H1 (cell line): ENCODE measurements around the gene CUBN. TPM values are rescaled to one million over a fixed set of nuclear protein-coding genes. Genes with fewer than 3 reads are reported as not detected.

Source experiments
- CTCF ChIA-PET: fragments of 300-600 bp; sonication (Branson Sonifier 250); formaldehyde crosslinking; loops from one replicate; lab custom pipeline; 2021; ENCODE audit not compliant: partially characterized antibody; lab: Charles Lee
- POLR2A ChIA-PET: fragments of 300-600 bp; sonication (Branson Sonifier 250); formaldehyde crosslinking; loops from one replicate; lab custom pipeline; 2021; ENCODE audit warnings: inconsistent platforms; ENCODE audit not compliant: partially characterized antibody; lab: Charles Lee
- DNase-seq, 2 experiments: peaks; one replicate each; pipeline versions ENCODE4 v3.0.0 to v3.0.0-alpha.2; 2010 to 2022; ENCODE audit warnings: low spot score in 2 of 2, low read depth in 1 of 2, mixed read lengths in 1 of 2
- FAIRE-seq: peaks from 2 replicates; lab custom pipeline; 2011; peaks lifted over from hg19 to GRCh38; lab: Jason Lieb, UNC
- H2AFZ ChIP-seq: 2 replicates; pipeline ENCODE4 v1.8.1; 2012; ENCODE audit warnings: low read length, inconsistent platforms
- H2AK5ac ChIP-seq: 2 replicates; pipeline ENCODE4 v1.6.1; 2013; ENCODE audit warnings: low read depth, low read length
- H2BK120ac ChIP-seq: replicated peaks from 2 replicates; pipeline ENCODE3; 2013; ENCODE audit warnings: low read depth, low read length, inconsistent platforms
- H2BK12ac ChIP-seq: 2 replicates; pipeline ENCODE4 v1.6.1; 2013; ENCODE audit warnings: low read depth, low read length
- H2BK15ac ChIP-seq: 2 replicates; pipeline ENCODE4 v1.6.1; 2013; ENCODE audit warnings: low read length
- H2BK20ac ChIP-seq: 2 replicates; pipeline ENCODE4 v1.6.1; 2013; ENCODE audit warnings: low read length
- H2BK5ac ChIP-seq: 2 replicates; pipeline ENCODE4 v1.6.1; 2013; ENCODE audit warnings: low read depth, low read length
- H3K14ac ChIP-seq: 2 replicates; pipeline ENCODE4 v1.6.1; 2013; ENCODE audit warnings: inconsistent platforms; ENCODE audit not compliant: insufficient read length
- H3K18ac ChIP-seq: 2 replicates; pipeline ENCODE4 v1.6.1; 2013; ENCODE audit warnings: low read length; ENCODE audit errors: extremely low read depth
- H3K23ac ChIP-seq: 2 replicates; pipeline ENCODE4 v1.6.1; 2013; ENCODE audit warnings: inconsistent platforms; ENCODE audit not compliant: insufficient read length
- H3K23me2 ChIP-seq: 2 replicates; pipeline ENCODE4 v1.6.1; 2013; ENCODE audit warnings: low read depth, low read length
- H3K27ac ChIP-seq: 2 replicates; pipeline ENCODE4 v1.6.1; 2011; ENCODE audit warnings: low read depth, low read length, inconsistent platforms
- H3K27me3 ChIP-seq, 4 experiments: replicated peaks in 1 of 4; 1 replicate in 1 of 4; 2 replicates in 3 of 4; pipeline versions ENCODE4 v1.6.1 to v1.8.1; 2011 to 2013; ENCODE audit warnings: low read length in 3 of 4, mild to moderate bottlenecking in 3 of 4, inconsistent platforms in 2 of 4, mixed read lengths in 2 of 4, moderate library complexity in 1 of 4; ENCODE audit not compliant: control insufficient read depth in 3 of 4, insufficient read depth in 3 of 4; ENCODE audit errors: extremely low read depth in 1 of 4
- H3K36me3 ChIP-seq, 4 experiments: 2 replicates each; pipeline versions ENCODE4 v1.6.1 to v1.8.1; 2011 to 2013; ENCODE audit warnings: mild to moderate bottlenecking in 4 of 4, low read length in 3 of 4, moderate library complexity in 2 of 4, control low read depth in 1 of 4, inconsistent platforms in 1 of 4; ENCODE audit not compliant: insufficient read depth in 4 of 4, control insufficient read depth in 2 of 4
- H3K4ac ChIP-seq: replicated peaks from 2 replicates; pipeline ENCODE3; 2013; ENCODE audit warnings: low read length, low read depth, mixed read lengths, inconsistent platforms; ENCODE audit not compliant: insufficient read length
- H3K4me1 ChIP-seq, 4 experiments: replicated peaks in 1 of 4; 1 replicate in 1 of 4; 2 replicates in 3 of 4; pipeline versions ENCODE4 v1.6.1 to v1.8.1; 2011 to 2013; ENCODE audit warnings: low read length in 3 of 4, inconsistent platforms in 2 of 4, mixed read lengths in 1 of 4; ENCODE audit not compliant: insufficient read depth in 4 of 4, control insufficient read depth in 3 of 4
- H3K4me2 ChIP-seq, 2 experiments: 2 replicates each; pipeline versions ENCODE4 v1.6.1 to v1.8.1; 2011 to 2013; ENCODE audit warnings: low read depth in 2 of 2, low read length in 2 of 2, control low read depth in 1 of 2, inconsistent platforms in 1 of 2, mild to moderate bottlenecking in 1 of 2; ENCODE audit not compliant: insufficient read depth in 1 of 2
- H3K4me3 ChIP-seq, 4 experiments: fragments of 200-600, 300-600 bp in 1 of 4; sonication (generic), shearing (Covaris generic), sonication (Bioruptor Twin) in 1 of 4; 2 replicates each; pipeline versions ENCODE4 v1.5.1 to v1.8.1; 2011 to 2016; ENCODE audit warnings: low read length in 4 of 4, low read depth in 3 of 4, control low read depth in 2 of 4, inconsistent platforms in 2 of 4, mild to moderate bottlenecking in 2 of 4, mixed read lengths in 1 of 4, moderate library complexity in 1 of 4; ENCODE audit not compliant: insufficient read depth in 2 of 4; ENCODE audit errors: extremely low read depth in 1 of 4
- H3K56ac ChIP-seq: replicated peaks from 2 replicates; pipeline ENCODE3; 2013; ENCODE audit warnings: low read depth, mild to moderate bottlenecking, mixed read lengths, low read length, inconsistent platforms; ENCODE audit not compliant: insufficient read length
- H3K79me1 ChIP-seq: 2 replicates; pipeline ENCODE4 v1.6.1; 2013; ENCODE audit warnings: low read depth, low read length, control low read depth
- H3K79me2 ChIP-seq, 2 experiments: 2 replicates each; pipeline versions ENCODE4 v1.6.1 to v1.8.1; 2012 to 2013; ENCODE audit warnings: low read length in 2 of 2, mild to moderate bottlenecking in 2 of 2, inconsistent platforms in 1 of 2; ENCODE audit not compliant: insufficient read depth in 2 of 2, control insufficient read depth in 1 of 2
- H3K9ac ChIP-seq, 4 experiments: replicated peaks in 1 of 4; 1 replicate in 1 of 4; 2 replicates in 3 of 4; pipeline versions ENCODE4 v1.6.1 to v1.8.1; 2011 to 2013; ENCODE audit warnings: low read depth in 3 of 4, low read length in 3 of 4, control low read depth in 2 of 4, mild to moderate bottlenecking in 2 of 4, moderate library complexity in 2 of 4, inconsistent platforms in 1 of 4; ENCODE audit errors: extremely low read depth in 1 of 4
- H3K9me3 ChIP-seq, 2 experiments: 2 replicates each; pipeline versions ENCODE4 v1.6.1 to v1.8.1; 2012 to 2013; ENCODE audit warnings: mild to moderate bottlenecking in 2 of 2, moderate library complexity in 2 of 2, control low read depth in 1 of 2, inconsistent platforms in 1 of 2, low read depth in 1 of 2, low read length in 1 of 2, mixed read lengths in 1 of 2; ENCODE audit not compliant: insufficient read depth in 2 of 2
- H4K20me1 ChIP-seq, 2 experiments: replicated peaks in 1 of 2; 2 replicates each; pipeline versions ENCODE3 to v1.8.1; 2011 to 2013; ENCODE audit warnings: inconsistent platforms in 2 of 2, low read length in 2 of 2, mild to moderate bottlenecking in 1 of 2; ENCODE audit not compliant: insufficient read depth in 2 of 2, control insufficient read depth in 1 of 2
- H4K5ac ChIP-seq: 2 replicates; pipeline ENCODE4 v1.6.1; 2013; ENCODE audit warnings: low read length, low read depth, mixed read lengths, inconsistent platforms; ENCODE audit not compliant: insufficient read length
- H4K8ac ChIP-seq: 2 replicates; pipeline ENCODE4 v1.8.0; 2013; ENCODE audit warnings: mild to moderate bottlenecking, moderate library complexity, low read length, inconsistent platforms; ENCODE audit not compliant: insufficient read depth; ENCODE audit errors: extremely low read depth
- H4K91ac ChIP-seq: replicated peaks from 2 replicates; pipeline ENCODE3; 2013; ENCODE audit warnings: low read length, mixed read lengths, inconsistent platforms; ENCODE audit not compliant: insufficient read length
- CBX5 ChIP-seq: fragments of 300-800, 300-1000 bp; sonication (generic); IDR thresholded peaks from 2 replicates; pipeline ENCODE4 v1.7.1; 2016; ENCODE audit warnings: antibody characterized with exemption, low read length, low read depth
- CHD1 ChIP-seq: IDR thresholded peaks from 2 replicates; pipeline ENCODE4 v1.6.1; 2012; ENCODE audit warnings: low read depth, low read length, improper control_type of control experiment
- CHD2 ChIP-seq: IDR thresholded peaks from 2 replicates; pipeline ENCODE4 v1.6.1; 2012; ENCODE audit warnings: low read length, improper control_type of control experiment
- HDAC2 ChIP-seq, 2 experiments: fragments of 300-600 bp in 1 of 2; sonication (generic) in 1 of 2; IDR thresholded peaks; 2 replicates each; pipeline ENCODE4 v1.6.1; 2011 to 2012; ENCODE audit warnings: low read depth in 2 of 2, low read length in 2 of 2, mild to moderate bottlenecking in 2 of 2, moderate library complexity in 2 of 2, borderline replicate concordance in 1 of 2, inconsistent platforms in 1 of 2
- RXRA ChIP-seq: IDR thresholded peaks from 2 replicates; pipeline ENCODE4 v1.6.1; 2011; ENCODE audit warnings: low read depth, mild to moderate bottlenecking, low read length, moderate library complexity; ENCODE audit not compliant: insufficient read depth
- SAP30 ChIP-seq: fragments of 300-600 bp; sonication (generic); IDR thresholded peaks from 2 replicates; pipeline ENCODE4 v1.7.1; 2012; ENCODE audit warnings: low read length, moderate library complexity, mild to moderate bottlenecking, inconsistent platforms; ENCODE audit not compliant: insufficient read depth, insufficient replicate concordance
- SIN3A ChIP-seq, 2 experiments: IDR thresholded peaks in 1 of 2; conservative IDR thresholded peaks in 1 of 2; 2 replicates each; pipeline ENCODE4 v1.6.1; 2011 to 2012; ENCODE audit warnings: low read length in 2 of 2, improper control_type of control experiment in 1 of 2, low read depth in 1 of 2, mild to moderate bottlenecking in 1 of 2
- SRF ChIP-seq: IDR thresholded peaks from 2 replicates; pipeline ENCODE4 v1.6.1; 2011; ENCODE audit warnings: mild to moderate bottlenecking, low read depth, low read length, moderate library complexity
- SUZ12 ChIP-seq: fragments of 200-600 bp; sonication (generic); IDR thresholded peaks from 2 replicates; pipeline ENCODE4 v1.6.1; 2012; ENCODE audit warnings: mild to moderate bottlenecking, inconsistent platforms, low read length, moderate library complexity, mixed read lengths
- USF2 ChIP-seq: IDR thresholded peaks from 2 replicates; pipeline ENCODE4 v1.6.1; 2011; ENCODE audit warnings: low read length, improper control_type of control experiment
- WGBS, 2 experiments: shearing (Covaris generic) in 1 of 2; methylation state at CpG; one replicate each; pipeline versions ENCODE4 v1.1.6 to v1.1.7; 2013 to 2015; ENCODE audit warnings: low lambda C conversion rate in 2 of 2, mixed read lengths in 2 of 2, inconsistent platforms in 1 of 2, low coverage in 1 of 2, missing lambda C conversion rate in 1 of 2; ENCODE audit not compliant: insufficient replicate concordance in 2 of 2, insufficient coverage in 1 of 2, insufficient read length in 1 of 2; ENCODE audit errors: extremely low coverage in 1 of 2, missing lambda C conversion rate in 1 of 2; 5-methylcytosine and 5-hydroxymethylcytosine counted together
- polyA plus RNA-seq, 7 experiments: library from polyadenylated mRNA; depleted of rRNA in 3 of 7; stranded (reverse) in 5 of 7; unstranded in 2 of 7; fragments of >200 nt in 5 of 7; fragments of 200-250 nt in 2 of 7; gene quantifications; 1 replicate in 5 of 7; 2 replicates in 1 of 7; 4 replicates in 1 of 7; pipeline versions ENCODE4 v1.2.1 to v1.2.3, GENCODE V29; 2011 to 2013; ENCODE audit warnings: missing spikeins in 2 of 7, mixed read lengths in 2 of 7
- total RNA-seq: library from RNA; stranded (reverse); fragmentation: NEBNext Ultra II Directional; extraction: Animal tissue kit (Norgen Biotek cat#: 25700); gene quantifications from 2 replicates; pipeline ENCODE4 v1.2.1, GENCODE V29; 2021

CUBN gene
- total and polyA plus RNA-seq, 2 of the 8 experiments (the other 6 are each of a cell fraction or from before 2014, with no cell fraction given): 0.04 to 0.08 TPM

GRCh38 chr10:16989826-16990293 lies 139.8 kb downstream of the CUBN start:
- ChIA-PET POLR2A (interaction anchor here (1.2 kb wide), 1 partner anchor 98 kb away, joined by 7 read pairs; no protein-coding TSS in a partner anchor), CTCF (interaction anchor here (0.9 to 1.5 kb wide), 11 partner anchors 10 to 268 kb away, joined by 3 to 7 read pairs (median 3); no protein-coding TSS in a partner anchor)
- H3K4ac ChIP-seq: no peak overlapping the region
- H4K91ac ChIP-seq: peak overlapping the region; percentile 3
- no peak overlapping the region for H3K4me3 ChIP-seq
- no peak overlapping the region for H2AK5ac ChIP-seq
- WGBS, 2 experiments: 80% methylated on average over 8 of the region's 8 CpGs; no CpG with 5 or more reads in 1 of the 2 experiments
- H4K20me1 ChIP-seq: no peaks in the 10 kb centered on the region
- peak overlapping the region; percentile 34; the same call in 1 of the 2 replicates for H2AFZ ChIP-seq
- no peak overlapping the region for H3K18ac ChIP-seq
- no peak overlapping the region for H2BK120ac ChIP-seq
- no peak overlapping the region for H2BK12ac ChIP-seq
- no peaks in the 10 kb centered on the region for H3K36me3 ChIP-seq
- no peaks in the 10 kb centered on the region for H3K9me3 ChIP-seq
- no peak overlapping the region for H3K14ac ChIP-seq
- H3K27me3 ChIP-seq: peaks cover 0 to 1% (median 0%) of the 10 kb centered on the region in 4 experiments; a peak in 1 of 7 replicates
- no peak overlapping the region for H3K9ac ChIP-seq
- no peak overlapping the region for H3K4me2 ChIP-seq
- FAIRE-seq (no peak), DNase-seq (peak; percentile 13 to 56)
- no peak overlapping the region for H4K5ac ChIP-seq
- H2BK20ac ChIP-seq: no peak overlapping the region
- no peak overlapping the region for H4K8ac ChIP-seq
- no peaks in the 10 kb centered on the region for H3K79me2 ChIP-seq
- no peak overlapping the region for H3K56ac ChIP-seq
- no peaks in the 10 kb centered on the region for H3K79me1 ChIP-seq
- no peaks in the 10 kb centered on the region for H3K23me2 ChIP-seq
- H3K4me1 ChIP-seq: peaks cover 0 to 7% (median 4%) of the 10 kb centered on the region in 4 experiments; a peak in 4 of 7 replicates
- H2BK5ac ChIP-seq: no peak overlapping the region
- no peak overlapping the region for H3K27ac ChIP-seq
- no peak overlapping the region for H2BK15ac ChIP-seq
- H3K23ac ChIP-seq: no peak overlapping the region
- no peak for TF ChIP-seq SAP30
- no peak for TF ChIP-seq SIN3A (conservative IDR thresholded peaks at IDR 0.05 in 1 of 2, IDR thresholded peaks at IDR 0.05 in 1 of 2; ENCODE audit: low read depth in 1 of 2, low read length in 2 of 2)
- no peak for TF ChIP-seq SRF
- no peak for TF ChIP-seq CHD2
- TF ChIP-seq SUZ12: no peak
- no peak for TF ChIP-seq USF2
- TF ChIP-seq HDAC2 (IDR thresholded peaks at IDR 0.05; ENCODE audit: borderline replicate concordance in 1 of 2, low read depth in 2 of 2, low read length in 2 of 2): no peak
- no peak for TF ChIP-seq RXRA
- no peak for TF ChIP-seq CBX5
- no peak for TF ChIP-seq CHD1
